VCaP (cell line): ENCODE measurements around the gene PCGF2.

Experiments used
- H3K27ac ChIP-seq: fragments of 450-650 bp; 2 replicates; pipeline ENCODE4 v1.5.1; 2017
- CTCF ChIP-seq: fragments of 450-650 bp; conservative IDR thresholded peaks from 2 replicates; pipeline ENCODE4 v1.5.1; 2017; ENCODE audit warnings: mild to moderate bottlenecking, moderate library complexity

Gene PCGF2

GRCh38 chr17:38733282-38733981 is 14.7 kb downstream of the PCGF2 start:
- TF ChIP-seq CTCF: no peak
- peak overlapping the region; percentile 91 for H3K27ac ChIP-seq

GRCh38 chr17:38732376-38733281 is 15.5 kb downstream of the PCGF2 start:
- no peak for TF ChIP-seq CTCF
- H3K27ac ChIP-seq: peak overlapping the region; percentile 91

- TF ChIP-seq CTCF: no peak
- H3K27ac ChIP-seq: peak overlapping the region; percentile 91
Observed at GRCh38 chr17:38731526-38732294, 16.4 kb downstream of the PCGF2 start.

- peak overlapping the region; percentile 91 for H3K27ac ChIP-seq
- no peak for TF ChIP-seq CTCF
Observed at GRCh38 chr17:38730526-38731379, 17.4 kb downstream of the PCGF2 start.

- peak within 1 kb of the TSS; percentile 91 for H3K27ac ChIP-seq
- TF ChIP-seq CTCF: peak; percentile 82
Observed at GRCh38 chr17:38729886-38730525, 18.1 kb downstream of the PCGF2 start, which contains the start of gene CISD3. CISD3 (plus strand) TSS chr17:38730341; CDS start chr17:38730359, 18 bp downstream.

GRCh38 chr17:38729368-38729885 is 18.7 kb downstream of the PCGF2 start:
- no peak for TF ChIP-seq CTCF
- H3K27ac ChIP-seq: peak overlapping the region; percentile 91
